Activated CD4-positive, alpha-beta T cell treated with anti-CD3 and anti-CD28 coated beads, Interleukin-10, Interleukin-2, amounts not matched to agents 100 ng/mL and 50 ng/mL, durations not matched to agents 16 hours and 8 hours (primary cell): ENCODE results near the gene OR5K2.

Experiments used
- DNase-seq: peaks from one replicate; pipeline ENCODE4 v3.0.0-alpha.2; 2020

The OR5K2 gene

GRCh38 chr3:98525494-98525893 is 28.0 kb downstream of the OR5K2 start:
- peak; percentile 78 for DNase-seq

- no peak for DNase-seq
These were observed 31.2 kb downstream of the OR5K2 start for GRCh38 chr3:98528474-98529346.

- DNase-seq: no peak
These were observed 32.5 kb downstream of the OR5K2 start for GRCh38 chr3:98529856-98530459.

GRCh38 chr3:98530676-98531075 is 33.2 kb downstream of the OR5K2 start:
- no peak for DNase-seq

- peak; percentile 58 for DNase-seq
These were observed 34.3 kb downstream of the OR5K2 start, which contains the start of gene GPR15 for GRCh38 chr3:98531622-98532274. Gene GPR15 (plus strand): TSS chr3:98531978. CDS start chr3:98532034, 56 bp downstream.

- DNase-seq: no peak
These were observed 34.8 kb downstream of the OR5K2 start for GRCh38 chr3:98532275-98532637.

- DNase-seq: no peak
These were observed 35.5 kb downstream of the OR5K2 start for GRCh38 chr3:98532709-98533571.

- DNase-seq: no peak
These were observed 36.7 kb downstream of the OR5K2 start for GRCh38 chr3:98534168-98534567.

GRCh38 chr3:98534734-98535133 is 37.3 kb downstream of the OR5K2 start:
- DNase-seq: no peak

GRCh38 chr3:98536456-98537017 is 39.1 kb downstream of the OR5K2 start:
- peak; percentile 93 for DNase-seq

- DNase-seq: peak; percentile 89
These were observed 42.9 kb downstream of the OR5K2 start for GRCh38 chr3:98540346-98540745.

- peak; percentile 67 for DNase-seq
These were observed 44.2 kb downstream of the OR5K2 start for GRCh38 chr3:98541695-98542094.

- no peak for DNase-seq
These were observed 45.1 kb downstream of the OR5K2 start for GRCh38 chr3:98542623-98543022.

- peak; percentile 82 for DNase-seq
These were observed 48.5 kb downstream of the OR5K2 start for GRCh38 chr3:98545940-98546339.
